ENCODE results near the gene LRCH4.

LRCH4 gene

DNA sequence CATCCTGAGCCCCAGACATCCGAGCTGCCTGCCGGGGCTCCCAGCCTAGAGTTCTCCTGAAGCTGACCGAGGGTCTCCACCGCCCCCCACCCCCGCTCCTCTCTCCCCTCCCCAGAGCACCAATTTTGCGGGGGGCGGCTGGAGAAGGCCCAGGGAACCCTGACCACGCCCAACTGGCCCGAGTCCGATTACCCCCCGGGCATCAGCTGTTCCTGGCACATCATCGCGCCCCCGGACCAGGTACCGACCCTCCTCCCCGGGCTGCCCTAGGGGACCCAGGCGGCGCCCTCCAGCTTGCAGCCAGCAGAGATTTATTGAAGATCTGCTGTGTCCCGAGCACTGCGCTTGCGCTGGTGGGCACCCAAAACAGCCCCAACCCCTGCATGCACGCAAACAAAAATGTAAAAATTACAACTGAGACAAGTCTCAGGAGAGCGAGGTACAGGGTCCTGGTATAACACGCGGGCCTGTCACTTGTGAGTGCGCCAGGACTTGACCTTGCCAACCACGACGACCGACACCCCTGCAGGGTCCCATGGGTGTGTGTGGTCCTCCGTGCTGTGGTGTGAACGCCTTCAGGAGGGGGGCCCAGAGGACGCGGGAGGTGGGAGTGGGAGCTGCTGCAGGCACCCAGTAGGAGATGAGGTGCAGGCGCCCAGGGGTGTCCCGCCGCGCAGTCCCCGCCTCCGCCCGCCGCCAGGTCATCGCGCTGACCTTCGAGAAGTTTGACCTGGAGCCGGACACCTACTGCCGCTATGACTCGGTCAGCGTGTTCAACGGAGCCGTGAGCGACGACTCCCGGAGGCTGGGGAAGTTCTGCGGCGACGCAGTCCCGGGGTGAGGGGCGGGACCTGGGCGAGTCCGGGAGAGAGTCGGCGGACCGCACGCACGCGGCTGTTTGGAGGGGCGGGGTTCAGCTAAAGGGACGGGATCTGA lies 19.3 kb upstream of the LRCH4 start:
- peak; percentile 22 to 41 for DNase-seq

DNA sequence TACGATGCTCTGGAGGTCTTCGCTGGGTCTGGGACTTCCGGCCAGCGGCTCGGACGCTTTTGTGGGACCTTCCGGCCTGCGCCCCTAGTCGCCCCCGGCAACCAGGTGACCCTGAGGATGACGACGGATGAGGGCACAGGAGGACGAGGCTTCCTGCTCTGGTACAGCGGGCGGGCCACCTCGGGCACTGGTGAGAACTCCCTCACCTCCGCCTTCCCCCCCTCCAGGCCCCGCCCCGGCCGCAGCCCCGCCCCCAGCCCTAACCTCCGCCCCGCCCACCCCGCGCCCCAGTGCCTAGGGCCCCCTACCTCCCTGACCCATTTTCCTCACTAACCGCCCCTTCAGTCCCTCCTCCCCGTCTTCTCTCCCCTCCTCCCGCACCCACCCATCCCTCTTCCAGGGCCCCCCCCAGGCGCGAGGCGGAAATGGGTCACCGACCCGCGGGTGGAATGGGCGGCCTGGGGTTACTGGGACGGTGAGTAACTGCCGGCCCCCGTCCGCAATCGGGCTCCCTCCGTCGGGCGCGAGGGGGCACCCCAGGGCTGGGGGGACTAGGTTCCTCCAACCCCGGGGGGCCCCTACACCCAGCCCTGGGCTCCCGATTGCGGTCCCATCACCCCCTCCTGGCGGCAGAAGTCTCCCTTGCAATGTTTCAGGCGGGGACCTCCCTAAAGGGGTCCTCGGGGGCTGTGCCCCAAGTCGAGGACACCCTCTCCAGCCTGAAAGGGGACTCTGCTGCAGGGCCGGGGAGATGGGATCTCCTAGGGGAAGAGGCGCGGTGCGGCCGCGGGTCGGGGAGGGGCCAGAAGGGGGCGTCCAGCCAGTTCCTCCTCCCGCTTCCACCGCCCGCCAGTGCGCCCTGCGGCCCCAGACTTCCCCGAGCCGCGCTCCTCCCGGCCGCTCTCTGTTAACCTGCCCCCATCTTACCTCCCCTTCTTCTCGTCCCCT lies 18.4 kb upstream of the LRCH4 start:
- peak; percentile 75 to 85 for DNase-seq

DNA sequence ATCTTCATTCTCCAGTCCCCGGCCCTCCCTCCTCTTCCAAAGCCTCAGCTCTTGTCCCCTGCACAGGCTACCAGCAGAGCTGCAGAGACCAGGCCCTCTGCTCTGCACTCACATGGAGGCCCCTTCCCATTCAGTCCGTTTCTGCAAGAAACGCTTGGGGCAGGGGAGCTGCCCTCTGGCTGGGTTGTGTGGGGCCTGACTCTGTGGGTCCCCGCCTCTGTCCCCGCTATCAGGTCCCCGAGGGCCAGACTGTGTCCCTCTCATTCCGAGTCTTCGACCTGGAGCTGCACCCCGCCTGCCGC lies 17.7 kb upstream of the LRCH4 start:
- no peak for DNase-seq

DNA sequence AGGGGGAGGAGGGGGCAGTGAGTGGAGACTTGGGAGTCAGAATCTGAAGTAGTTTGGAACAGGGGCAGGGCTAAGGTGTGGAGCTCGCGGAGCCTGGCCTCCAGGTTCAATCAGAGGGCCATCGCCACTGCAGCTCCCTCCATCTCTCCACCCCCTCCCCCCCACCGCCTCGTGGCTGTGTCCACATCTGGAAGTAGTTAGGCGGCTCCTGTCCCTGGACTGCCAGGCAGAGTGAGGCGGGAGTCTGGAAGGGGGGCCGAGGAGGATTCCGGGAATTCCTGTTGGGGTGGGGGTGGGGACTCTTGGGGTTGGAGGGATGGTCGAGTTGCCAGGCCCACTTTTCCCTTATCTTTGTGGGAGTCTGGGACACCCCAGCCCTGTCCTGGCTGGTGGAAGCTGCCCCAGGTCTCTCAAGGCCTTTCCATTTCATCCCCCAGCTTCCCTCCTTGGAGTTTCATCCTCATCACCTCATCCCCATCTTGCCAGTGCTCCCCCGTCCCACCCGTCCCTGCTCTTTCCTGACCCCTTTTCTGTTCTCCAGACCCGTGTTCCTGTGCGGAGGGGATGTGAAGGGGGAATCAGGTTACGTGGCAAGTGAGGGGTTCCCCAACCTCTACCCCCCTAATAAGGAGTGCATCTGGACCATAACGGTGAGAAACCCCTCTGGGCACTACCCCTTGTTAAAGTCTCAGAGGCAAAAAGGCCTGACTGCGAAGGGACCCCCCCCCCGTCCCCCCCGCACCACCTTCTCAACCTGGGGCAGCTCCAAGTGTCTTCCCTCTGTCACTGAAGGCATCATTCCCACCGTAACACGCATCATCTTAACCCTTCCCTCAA lies 17.2 kb upstream of the LRCH4 start:
- DNase-seq: no peak

DNA sequence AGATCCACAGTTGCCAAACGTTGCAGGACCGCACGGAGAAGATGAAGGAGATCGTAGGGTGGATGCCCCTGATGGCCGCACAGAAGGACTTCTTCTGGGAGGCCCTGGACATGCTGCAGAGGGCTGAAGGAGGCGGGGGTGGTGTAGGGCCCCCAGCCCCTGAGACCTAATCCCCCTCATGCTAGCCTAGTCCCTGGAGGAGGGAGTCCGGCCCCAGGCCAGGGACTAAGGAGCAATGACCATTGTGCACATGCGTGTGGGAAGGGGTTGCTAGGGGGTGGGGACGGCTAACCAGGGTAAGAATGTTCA lies 14.8 kb upstream of the LRCH4 start:
- DNase-seq: no peak

DNA sequence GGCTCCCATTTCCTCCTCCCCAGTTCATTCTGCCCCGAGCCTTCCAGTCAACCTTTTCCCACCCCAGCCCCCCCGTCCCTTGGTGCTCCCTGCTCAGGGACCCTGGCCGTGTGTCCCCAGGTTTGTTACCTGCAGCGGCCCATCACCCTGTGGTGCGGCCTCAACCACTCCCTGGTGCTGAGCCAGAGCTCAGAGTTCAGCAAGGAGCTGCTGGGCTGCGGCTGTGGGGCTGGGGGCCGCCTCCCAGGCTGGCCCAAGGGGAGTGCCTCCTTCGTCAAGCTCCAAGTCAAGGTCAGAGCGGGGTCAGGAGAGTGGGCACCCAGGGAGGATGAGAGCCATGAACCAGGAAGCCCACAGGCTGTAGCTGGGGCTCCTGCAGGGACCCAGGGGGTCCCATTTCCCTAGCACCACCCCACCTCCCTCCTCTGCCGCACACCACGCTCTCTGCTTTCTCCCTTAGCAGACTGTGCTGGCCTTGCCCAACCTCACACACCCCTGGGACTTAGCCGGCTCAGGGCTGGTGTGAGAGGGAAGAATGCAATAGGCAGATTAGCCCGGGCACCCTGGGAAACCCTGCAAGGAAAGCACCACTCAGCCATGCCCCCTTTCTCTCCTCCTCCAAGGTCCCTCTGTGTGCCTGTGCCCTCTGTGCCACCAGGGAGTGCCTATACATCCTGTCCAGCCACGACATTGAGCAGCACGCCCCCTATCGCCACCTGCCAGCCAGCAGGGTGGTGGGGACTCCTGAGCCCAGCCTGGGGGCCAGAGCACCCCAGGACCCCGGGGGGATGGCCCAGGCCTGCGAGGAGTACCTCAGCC lies 14.2 kb upstream of the LRCH4 start:
- DNase-seq: no peak

DNA sequence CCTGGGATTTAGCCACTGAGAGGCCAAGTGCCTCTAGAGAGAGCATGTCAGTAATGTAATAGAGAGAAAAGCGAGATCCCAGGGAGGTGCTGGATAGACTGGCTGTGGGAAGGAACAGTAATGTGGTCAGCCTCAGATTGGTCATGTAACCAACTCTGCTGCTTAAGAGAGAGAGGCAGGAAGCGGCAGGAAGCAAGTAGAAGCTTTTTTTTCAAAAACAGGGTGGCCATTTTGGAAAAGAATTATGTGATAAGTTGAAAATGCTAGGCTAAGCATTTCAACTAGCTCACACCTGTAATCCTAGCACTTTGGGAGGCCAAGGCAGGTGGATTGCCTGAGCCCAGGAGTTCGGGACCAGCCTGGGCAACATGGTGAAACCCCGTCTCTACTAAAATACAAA lies 12.5 kb upstream of the LRCH4 start:
- no peak for DNase-seq

DNA sequence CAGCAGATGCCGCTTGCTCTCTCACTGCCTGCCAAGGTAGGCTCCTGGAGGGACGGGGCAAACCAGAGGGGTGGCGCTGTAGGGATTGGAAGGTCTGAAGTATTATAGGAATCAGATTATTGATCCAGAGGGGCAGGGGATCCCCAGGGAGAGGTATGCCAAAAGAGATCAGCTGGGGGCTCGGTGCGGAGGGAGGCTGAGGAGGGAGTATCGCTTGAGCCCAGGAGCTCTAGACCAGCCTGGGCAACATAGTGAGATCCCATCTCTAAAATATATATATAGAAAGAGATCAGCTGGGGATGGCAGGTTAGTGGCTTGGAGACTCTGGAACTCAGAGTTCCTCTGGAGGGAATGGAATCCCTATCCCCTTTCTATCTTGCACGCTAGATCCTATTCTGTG lies 9.3 kb upstream of the LRCH4 start:
- DNase-seq: no peak

DNA sequence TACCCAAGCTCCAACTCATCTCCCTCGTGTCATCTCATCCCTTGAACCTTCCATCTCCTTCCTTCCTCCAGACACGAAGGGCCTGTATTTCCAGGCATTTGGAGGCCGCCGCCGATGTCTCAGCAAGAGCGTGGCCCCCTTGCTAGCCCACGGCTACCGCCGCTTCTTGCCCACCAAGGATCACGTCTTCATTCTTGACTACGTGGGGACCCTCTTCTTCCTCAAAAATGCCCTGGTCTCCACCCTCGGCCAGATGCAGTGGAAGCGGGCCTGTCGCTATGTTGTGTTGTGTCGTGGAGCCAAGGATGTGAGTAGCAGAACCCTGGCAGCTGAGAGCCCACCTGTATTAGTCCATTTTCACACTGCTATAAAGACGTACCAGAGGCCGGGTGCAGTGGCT lies 5.7 kb upstream of the LRCH4 start:
- DNase-seq: no peak

DNA sequence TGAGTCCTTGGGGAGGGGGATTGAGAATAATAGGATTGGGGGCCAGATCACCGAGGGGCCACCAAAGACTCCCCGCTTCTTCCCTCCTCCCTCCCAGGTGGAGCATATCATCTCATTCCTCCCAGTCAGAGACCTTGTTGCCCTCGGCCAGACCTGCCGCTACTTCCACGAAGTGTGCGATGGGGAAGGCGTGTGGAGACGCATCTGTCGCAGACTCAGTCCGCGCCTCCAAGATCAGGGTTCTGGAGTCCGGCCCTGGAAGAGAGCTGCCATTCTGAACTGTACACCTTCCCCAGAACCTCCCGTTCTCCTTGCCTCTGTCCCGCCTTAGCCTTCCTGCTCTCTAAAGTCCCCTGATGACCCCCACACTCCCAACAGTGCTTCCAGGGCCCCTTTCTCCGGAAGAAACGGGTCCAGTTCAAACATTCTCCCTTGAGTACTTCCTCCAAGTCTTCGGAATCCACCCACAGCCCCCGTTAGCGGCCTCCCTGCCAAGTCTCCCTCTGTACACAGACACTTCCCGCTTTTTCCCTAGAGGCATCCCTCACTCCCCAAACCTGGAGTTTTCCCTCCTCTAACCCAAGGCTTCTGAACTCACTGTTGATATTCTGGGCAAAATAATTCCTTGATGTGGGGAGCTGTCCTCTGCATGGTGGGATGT lies 4.3 kb upstream of the LRCH4 start:
- DNase-seq: no peak

DNA sequence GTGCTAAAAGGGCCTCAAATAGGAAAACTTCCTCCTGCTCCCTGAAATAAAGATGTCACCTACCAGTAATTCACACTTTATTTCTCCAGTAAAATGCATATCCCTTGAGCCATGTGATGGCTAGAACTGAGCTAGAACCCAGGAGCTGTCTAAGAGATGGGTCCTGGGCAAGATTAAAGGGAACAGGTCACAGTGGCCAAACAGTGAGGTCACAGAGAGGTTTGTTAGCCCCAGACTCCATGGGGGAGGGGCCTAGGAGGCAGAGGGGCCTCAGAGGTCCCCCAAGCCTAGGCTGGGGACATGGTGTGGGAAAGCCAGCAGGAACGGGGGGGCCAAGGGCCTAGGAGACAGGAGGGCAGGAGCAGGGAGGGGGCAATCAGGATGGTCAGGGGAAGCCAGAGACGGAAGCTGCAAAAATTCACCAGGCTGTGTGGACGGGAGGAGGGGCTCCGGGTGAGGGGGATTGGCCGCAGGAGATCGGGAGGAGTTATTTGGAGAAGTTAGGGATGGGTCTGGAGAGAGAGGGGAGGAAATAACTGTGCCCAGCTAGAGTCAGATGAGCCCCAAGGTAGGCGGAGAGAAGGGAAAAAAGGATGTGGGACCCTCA lies 3.5 kb upstream of the LRCH4 start:
- no peak for DNase-seq

DNA sequence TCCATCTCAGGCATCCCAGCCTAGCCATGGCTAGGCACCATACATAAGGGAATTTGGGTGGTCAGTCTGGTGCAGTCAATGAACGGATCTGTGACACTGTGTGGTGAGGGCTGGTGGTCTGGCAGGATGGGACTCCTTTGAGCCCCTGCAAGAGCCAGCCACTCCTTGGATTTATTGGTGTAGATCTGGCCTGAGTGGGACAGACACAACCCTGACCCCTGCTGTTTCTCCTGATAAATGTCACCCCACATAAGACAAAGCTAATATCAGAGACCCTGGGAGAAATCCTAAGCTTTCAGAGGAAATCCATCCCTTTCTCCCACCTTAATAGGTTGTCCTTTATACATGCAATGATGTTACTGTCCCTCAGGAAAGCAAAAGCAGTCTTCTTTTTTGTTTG lies 2.5 kb upstream of the LRCH4 start:
- DNase-seq: no peak

DNA sequence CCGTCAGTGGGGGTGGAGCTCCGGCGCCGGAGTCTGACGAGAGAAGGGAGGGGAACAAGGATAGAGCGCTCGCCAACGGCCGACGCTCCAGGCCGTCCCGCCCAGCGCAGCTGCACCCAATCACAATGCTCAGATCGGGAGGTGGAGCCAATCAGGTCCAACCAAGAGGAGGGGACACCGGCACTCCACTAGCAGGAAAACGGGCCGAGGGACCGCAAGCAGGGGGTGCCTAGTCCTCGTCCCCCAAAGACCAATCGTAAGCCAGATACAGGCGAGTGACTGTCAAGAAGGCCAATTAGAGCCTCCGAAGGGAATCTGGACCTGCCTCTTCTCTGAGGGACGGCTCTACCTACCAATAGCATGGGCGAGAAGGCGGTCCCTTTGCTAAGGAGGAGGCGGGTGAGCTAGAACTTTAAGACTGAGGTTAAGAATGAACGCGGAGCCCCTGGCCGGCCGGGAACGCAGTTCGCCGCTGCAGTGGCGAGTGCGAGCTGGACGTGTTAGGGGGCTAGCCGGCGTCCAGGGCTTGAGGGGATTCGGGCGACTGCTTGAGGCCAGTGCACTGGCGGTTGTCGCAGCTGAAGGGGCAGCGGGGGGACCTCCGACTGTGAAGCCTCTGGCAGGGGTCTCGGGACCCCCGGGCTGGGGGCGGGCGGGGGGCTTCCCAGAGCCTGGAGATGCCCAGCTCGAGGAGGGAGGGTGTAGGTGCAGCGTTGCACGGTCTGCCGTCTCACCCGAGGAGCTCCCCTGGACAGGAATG lies 517 bp upstream of the LRCH4 start, which contains the start of gene FBXO24:
TSS of gene FBXO24 (plus strand) at position 63 of the 760 bp plus-strand sequence. CDS start at position 361, 298 bp downstream.
- peak; percentile 100 for DNase-seq

DNA sequence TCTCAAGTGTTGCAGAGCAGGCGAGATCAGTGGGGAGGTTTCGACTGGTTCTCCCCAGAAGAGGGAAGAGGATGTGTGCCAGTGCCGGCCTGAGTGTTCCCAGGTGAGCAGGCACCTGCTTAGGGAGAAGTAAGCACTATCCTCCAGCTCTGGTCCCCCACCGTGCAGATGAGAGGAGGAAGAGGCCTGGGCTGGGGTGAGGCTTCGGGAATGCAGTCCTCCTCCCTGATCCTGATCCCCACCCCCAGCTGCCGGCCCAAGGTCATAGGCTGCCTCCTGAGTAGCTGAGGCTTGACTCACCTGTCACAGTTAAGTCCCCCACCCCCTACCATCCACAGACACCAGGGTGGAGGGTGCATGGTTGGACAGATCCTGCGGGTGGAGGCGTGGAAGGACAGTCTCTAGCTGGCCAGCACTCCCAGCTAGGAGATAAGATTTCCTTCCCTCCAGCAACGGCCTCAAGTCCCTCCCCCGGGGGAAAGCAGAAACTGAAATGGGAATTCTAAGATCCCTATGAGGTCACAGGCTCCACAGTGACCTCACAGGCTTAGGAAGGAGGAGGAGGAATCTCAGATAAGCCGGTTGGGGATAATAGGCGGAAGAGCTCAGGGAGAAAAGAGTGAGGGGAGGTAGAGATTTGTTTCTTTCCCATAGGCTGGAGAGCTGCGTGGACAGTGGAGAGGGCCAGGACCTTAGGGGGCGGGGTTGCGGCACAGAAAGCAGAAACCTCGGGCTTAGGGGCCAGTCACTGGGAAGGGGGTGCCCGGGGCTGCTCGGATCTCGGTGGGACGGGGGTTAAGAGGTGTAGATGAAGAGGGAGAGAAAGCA lies 1.0 kb downstream of the LRCH4 start:
- DNase-seq: no peak

DNA sequence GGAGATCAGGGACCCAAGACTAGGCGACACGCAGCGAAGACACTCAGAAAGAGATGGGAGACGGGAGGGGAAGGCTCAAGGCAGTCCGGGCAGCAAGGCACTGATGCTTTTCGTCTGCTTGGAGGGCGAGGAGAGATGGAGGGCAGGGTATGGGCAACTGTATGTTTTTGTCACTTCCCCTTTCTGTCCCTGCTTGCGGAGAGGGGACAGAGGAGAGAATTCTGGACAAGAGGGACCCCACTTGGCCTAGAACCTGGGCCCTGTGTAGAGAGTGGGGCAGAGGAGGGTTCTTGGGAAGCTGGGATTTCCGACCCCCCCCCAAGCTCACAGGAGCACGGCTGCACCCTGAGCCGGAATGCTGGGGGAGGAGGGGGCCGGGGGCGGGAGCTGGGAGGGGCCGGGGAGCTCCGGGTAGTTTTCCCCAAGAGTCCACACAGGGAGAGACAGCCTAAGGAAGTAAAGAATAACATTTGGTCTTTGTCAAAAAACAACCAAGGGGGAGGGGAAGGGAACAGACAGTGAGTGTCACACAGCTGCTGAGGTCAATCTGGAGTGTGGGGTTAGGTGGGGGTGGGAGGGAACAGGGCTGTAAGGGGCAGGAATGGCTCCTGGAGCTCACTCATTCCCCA lies 1.8 kb downstream of the LRCH4 start:
- no peak for DNase-seq

DNA sequence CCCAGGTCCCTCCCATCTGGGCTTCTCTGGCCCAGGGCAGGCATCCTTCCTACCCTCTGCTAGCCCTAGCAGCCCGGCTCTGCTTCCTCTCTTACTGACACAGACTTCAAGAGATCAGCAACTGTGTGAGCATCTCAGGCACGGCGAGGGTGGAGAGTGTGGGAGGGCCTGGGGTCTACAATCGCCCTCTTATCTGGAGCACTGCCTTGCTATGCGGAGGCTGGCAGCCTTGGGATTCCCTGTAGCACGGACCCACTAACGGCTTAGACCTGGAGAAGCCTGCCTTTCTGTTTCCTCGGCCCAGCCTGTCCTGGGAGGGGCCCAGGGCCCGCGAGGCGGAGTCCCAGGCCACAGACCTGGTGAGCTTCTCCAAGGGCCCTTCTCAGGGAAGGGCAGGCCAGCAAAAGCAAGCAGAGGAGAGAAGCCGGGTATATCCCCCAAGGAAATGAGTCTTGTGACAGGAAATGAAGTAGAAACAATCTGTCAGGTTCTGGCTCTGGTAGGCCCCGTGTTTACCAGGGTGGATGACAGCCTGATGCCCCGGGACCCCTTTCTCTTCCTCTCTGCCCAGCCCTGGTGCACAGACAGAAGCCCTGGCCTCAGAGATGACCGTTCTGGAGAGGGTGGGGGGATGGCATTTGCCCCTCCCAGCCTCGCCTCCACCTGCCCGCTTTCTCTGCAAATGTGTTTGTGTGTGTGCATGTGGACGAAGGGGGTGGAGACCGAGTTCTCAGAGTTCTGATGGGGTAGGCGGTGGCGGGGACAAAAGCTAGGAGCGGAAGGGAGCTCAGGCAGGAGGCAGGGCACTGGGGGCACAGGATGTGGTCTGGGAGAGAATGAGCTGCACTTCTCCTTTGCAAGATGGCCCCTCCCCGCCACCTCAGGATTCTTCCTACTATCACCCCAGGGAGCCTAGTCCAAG lies 2.5 kb downstream of the LRCH4 start:
- peak; percentile 56 to 70 for DNase-seq

DNA sequence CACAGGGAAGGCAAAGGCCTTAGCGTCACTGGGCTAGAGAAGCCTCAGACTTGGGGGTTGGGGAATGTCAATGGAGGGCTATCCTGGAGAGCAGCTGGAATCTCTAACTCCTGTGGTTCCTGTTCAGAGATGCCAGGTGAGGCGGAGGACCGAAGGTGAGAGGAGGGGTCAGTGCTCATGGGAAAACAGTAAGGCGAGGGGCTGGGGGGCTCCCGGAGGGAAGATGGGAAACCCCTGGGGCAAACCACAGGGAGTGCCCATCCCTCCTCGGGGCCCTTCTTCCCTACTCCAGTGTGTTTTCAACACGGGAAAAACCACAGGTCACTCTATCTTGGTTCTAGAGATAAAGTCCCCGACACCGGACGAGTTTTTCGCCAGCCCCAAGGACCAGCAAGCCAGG lies 3.3 kb downstream of the LRCH4 start:
- no peak for DNase-seq
